Fibroblast of skin of back (primary cell): Measurements from ENCODE around the gene CHST11. TPM values are rescaled to one million over a fixed set of nuclear protein-coding genes. Genes with fewer than 3 reads are reported as not detected.

Source experiments
- DNase-seq: peaks from one replicate; pipeline ENCODE4 v3.0.0-alpha.2; 2013
- polyA plus RNA-seq, 2 experiments: library from polyadenylated mRNA; unstranded; fragments of 120-200 nt; gene quantifications; one replicate each; pipeline ENCODE4 v1.2.1, GENCODE V29; 2013; ENCODE audit not compliant: insufficient read length in 2 of 2

CHST11 gene
- 3.6 TPM for polyA plus RNA-seq (2013, experiment 1 of 2; ENCODE audit: insufficient read length)
- polyA plus RNA-seq (2013, experiment 2 of 2; ENCODE audit: insufficient read length), result 2.5 TPM

- DNase-seq, result peak; percentile 85
These were observed at the start of gene CHST11 for GRCh38 chr12:104456417-104456949. Gene CHST11, plus strand, starts transcription at chr12:104456948.

- no peak for DNase-seq
These were observed 49.3 kb upstream of the CHST11 start for GRCh38 chr12:104407438-104407837.

GRCh38 chr12:104407922-104408321 is 48.8 kb upstream of the CHST11 start:
- no peak for DNase-seq

GRCh38 chr12:104410326-104410725 is 46.4 kb upstream of the CHST11 start:
- no peak for DNase-seq

- no peak for DNase-seq
These were observed 46.0 kb upstream of the CHST11 start for GRCh38 chr12:104410786-104411185.

GRCh38 chr12:104411826-104412641 is 44.7 kb upstream of the CHST11 start:
- no peak for DNase-seq

GRCh38 chr12:104412681-104413080 is 44.1 kb upstream of the CHST11 start:
- DNase-seq, result no peak

- DNase-seq, result no peak
These were observed 43.4 kb upstream of the CHST11 start for GRCh38 chr12:104413330-104413729.

GRCh38 chr12:104414581-104415341 is 42.0 kb upstream of the CHST11 start:
- no peak for DNase-seq

- DNase-seq, result no peak
These were observed 41.3 kb upstream of the CHST11 start for GRCh38 chr12:104415342-104415980.

GRCh38 chr12:104416136-104416535 is 40.6 kb upstream of the CHST11 start:
- DNase-seq, result no peak

GRCh38 chr12:104416585-104416984 is 40.2 kb upstream of the CHST11 start:
- no peak for DNase-seq

GRCh38 chr12:104419717-104420116 is 37.0 kb upstream of the CHST11 start:
- no peak for DNase-seq

- DNase-seq, result no peak
These were observed 35.9 kb upstream of the CHST11 start for GRCh38 chr12:104420868-104421267.

GRCh38 chr12:104421343-104421742 is 35.4 kb upstream of the CHST11 start:
- no peak for DNase-seq

GRCh38 chr12:104422441-104422840 is 34.3 kb upstream of the CHST11 start:
- DNase-seq, result peak; percentile 1

GRCh38 chr12:104423273-104423672 is 33.5 kb upstream of the CHST11 start:
- no peak for DNase-seq

GRCh38 chr12:104423809-104424208 is 32.9 kb upstream of the CHST11 start:
- DNase-seq, result no peak

- DNase-seq, result no peak
These were observed 31.8 kb upstream of the CHST11 start for GRCh38 chr12:104424955-104425354.

GRCh38 chr12:104425614-104426013 is 31.1 kb upstream of the CHST11 start:
- no peak for DNase-seq

GRCh38 chr12:104426926-104427546 is 29.7 kb upstream of the CHST11 start:
- DNase-seq, result peak; percentile 53

GRCh38 chr12:104427547-104427938 is 29.2 kb upstream of the CHST11 start:
- DNase-seq, result no peak
